Urinary bladder (tissue), 4 donors: ENCODE data around the gene ODAD3. TPM values are rescaled to one million over a fixed set of nuclear protein-coding genes. Genes with fewer than 3 reads are reported as not detected.
"Not testable (repeated sequence)": the region's sequence is repeated elsewhere in the genome, so short reads cannot be mapped to it uniquely, and the experiment has no call there.

ENCODE experiments used
- DNase-seq: peaks from one replicate; pipeline ENCODE4 v3.0.0-alpha.2; 2015; ENCODE audit errors: extremely low spot score
- H3K27ac ChIP-seq: one replicate; pipeline ENCODE4 v1.5.1; 2013; ENCODE audit warnings: low read depth, mild to moderate bottlenecking, moderate library complexity
- H3K36me3 ChIP-seq: one replicate; pipeline ENCODE4 v1.6.1; 2013; ENCODE audit warnings: mild to moderate bottlenecking, moderate library complexity; ENCODE audit not compliant: insufficient read depth
- H3K4me1 ChIP-seq: one replicate; pipeline ENCODE4 v1.6.1; 2013; ENCODE audit warnings: mild to moderate bottlenecking, moderate library complexity; ENCODE audit not compliant: insufficient read depth
- H3K4me3 ChIP-seq: one replicate; pipeline ENCODE4 v1.5.1; 2013; ENCODE audit warnings: low read depth, low read length
- WGBS: extraction: QIAGEN DNeasy Blood & Tissue Kit; methylation state at CpG from one replicate; pipeline ENCODE4 v1.1.7; 2013; 5-methylcytosine and 5-hydroxymethylcytosine counted together
- polyA plus RNA-seq: library from polyadenylated mRNA; stranded (reverse); fragments of 200-250 nt; gene quantifications from one replicate; pipeline ENCODE4 v1.2.3, GENCODE V29; 2013
- total RNA-seq: library from RNA; depleted of rRNA; stranded (reverse); fragments of >200 nt; gene quantifications from one replicate; pipeline ENCODE4 v1.2.3, GENCODE V29; 2014
- donor health status: healthy with polysubstance abuse.
- donor health status: healthy.

The ODAD3 gene
- total and polyA plus RNA-seq, 2 donors: 0.34 to 0.48 TPM

DNA sequence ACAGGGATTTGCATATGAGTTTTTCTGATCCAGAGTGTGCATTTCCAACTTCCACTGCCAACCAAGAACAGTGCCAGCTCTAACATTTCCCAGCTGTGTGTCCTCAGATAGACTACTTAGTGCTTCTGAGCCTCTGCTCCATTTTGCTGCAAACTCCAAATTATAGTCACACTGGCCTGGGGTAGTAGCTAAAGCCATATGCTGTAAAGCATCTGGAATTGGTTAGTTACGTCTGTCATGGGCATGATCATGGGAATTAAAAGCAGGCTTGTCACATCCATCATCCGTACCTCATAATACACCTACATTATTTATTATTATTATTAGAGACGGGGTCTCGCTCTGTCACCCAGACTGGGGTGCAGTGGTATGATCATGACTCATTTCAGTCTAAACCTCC, 38.8 kb upstream of the ODAD3 start:
- no peaks in the 10 kb centered on the region for H3K36me3 ChIP-seq
- WGBS: 39% methylated on average over 4 of the region's 4 CpGs
- H3K4me1 ChIP-seq: no peaks in the 10 kb centered on the region
- H3K4me3 ChIP-seq: no peak overlapping the region
- DNase-seq: no peak
- H3K27ac ChIP-seq: no peak overlapping the region

DNA sequence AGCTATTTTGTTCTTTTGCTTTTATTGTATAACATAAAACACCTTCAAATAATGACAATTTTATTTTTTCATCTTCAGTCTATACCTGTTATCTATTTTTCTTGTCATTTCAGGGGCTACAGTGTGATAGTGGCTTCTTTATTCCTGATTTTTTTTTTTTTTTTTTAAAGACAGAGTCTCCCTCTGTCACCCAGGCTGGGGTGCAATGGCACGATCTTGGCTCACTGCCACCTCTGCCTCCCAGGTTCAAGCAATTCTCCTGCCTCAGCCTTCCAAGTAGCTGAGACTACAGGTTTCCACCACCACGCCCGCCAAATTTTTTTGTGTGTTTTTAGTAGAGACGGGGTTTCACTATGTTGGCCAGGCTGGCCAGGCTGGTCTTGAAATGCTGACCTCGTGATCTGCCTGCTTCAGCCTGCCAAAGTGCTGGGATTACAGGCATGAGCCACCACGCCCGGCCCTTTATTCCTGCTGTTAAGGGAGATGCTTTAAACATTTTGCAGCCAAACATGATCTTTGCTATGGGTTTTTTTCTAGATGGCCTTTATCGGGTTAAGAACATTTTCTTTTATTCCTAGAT, 33.4 kb upstream of the ODAD3 start:
- not testable (repeated sequence) for H3K4me1 ChIP-seq, H3K27ac ChIP-seq, H3K4me3 ChIP-seq, H3K36me3 ChIP-seq, DNase-seq
- WGBS: 52% methylated on average over 8 of the region's 8 CpGs

DNA sequence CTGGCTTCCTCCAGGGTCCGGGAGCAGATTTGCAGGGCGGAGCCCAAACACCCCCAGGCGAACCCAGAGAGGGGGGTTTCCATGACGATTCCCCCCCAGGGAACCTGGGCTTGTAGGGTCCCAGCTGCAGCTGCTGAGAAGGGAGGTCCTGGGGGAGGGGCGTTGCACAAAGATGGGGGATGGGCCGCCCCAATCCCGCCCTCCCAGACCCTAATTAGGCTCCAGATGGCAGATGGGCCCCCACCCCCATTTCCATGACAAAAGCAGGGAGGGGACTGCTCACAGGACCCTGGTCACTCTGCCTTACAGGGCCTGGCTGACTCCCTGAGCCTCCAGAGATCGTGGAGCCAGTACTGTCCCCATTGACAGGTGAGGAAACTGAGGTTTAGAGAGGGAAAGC, 30.7 kb upstream of the ODAD3 start:
- Histone ChIP-seq H3K27ac (no peak overlapping the region), H3K36me3 (no peaks in the 10 kb centered on the region), H3K4me3 (no peak overlapping the region), H3K4me1 (no peaks in the 10 kb centered on the region)
- no peak for DNase-seq
- 34% methylated on average over 8 of the region's 8 CpGs for WGBS

DNA sequence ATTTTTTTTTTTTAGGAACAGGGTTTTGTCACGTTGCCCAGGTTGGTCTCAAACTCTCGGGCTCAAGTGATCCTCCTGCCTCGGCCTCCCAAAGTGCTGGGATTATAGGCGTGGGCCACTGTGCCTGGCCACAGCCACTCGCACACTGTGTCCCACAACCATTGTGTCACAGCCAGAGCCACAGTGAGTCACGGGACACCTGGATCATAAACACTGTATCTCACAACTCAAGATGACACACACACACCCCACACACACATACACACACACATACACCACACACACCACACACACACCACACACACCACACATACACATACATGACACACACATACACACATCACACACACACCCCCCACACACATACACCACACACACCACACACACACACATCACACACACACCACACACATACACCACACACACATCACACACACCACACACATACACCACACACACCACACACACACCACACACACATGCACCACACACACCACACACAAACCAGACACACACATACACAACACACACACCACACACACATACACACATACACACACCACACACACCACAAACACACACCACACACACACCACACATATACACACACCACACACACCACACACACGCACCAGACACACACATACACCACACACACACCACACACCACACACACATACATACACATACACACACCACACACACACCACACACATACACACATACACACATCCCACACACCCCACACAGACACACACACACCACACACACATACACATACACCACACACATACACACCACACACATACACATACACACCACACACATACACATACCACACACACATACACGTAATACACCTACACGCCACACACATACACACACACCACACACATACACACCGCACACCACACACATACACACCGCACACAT, 29.7 kb upstream of the ODAD3 start:
- WGBS: 87% methylated on average over 11 of the region's 11 CpGs
- DNase-seq: no peak
- Histone ChIP-seq H3K4me3 (no peak overlapping the region), H3K27ac (no peak overlapping the region), H3K4me1 (no peaks in the 10 kb centered on the region), H3K36me3 (no peaks in the 10 kb centered on the region)

DNA sequence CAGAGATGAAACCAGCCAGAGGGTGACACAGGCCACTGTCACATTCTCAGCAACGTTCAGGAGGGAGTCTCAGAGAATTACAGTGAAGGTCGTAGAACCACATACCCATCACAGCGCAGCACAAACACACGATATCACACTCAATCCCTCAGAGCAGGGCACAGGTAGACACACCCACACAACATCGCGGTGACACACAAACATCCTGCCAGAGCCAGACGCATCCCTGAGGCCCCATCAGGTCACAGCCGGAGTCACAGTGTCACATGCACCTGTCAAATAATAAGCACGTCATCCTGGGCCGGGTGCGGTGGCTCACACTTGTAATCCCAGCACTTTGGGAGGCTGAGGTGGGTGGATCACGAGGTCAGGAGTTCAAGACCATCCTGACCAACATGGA, 28.5 kb upstream of the ODAD3 start:
- 66% methylated on average over 12 of the region's 12 CpGs for WGBS
- DNase-seq: no peak
- Histone ChIP-seq H3K36me3 (no peaks in the 10 kb centered on the region), H3K4me1 (no peaks in the 10 kb centered on the region), H3K4me3 (no peak overlapping the region), H3K27ac (no peak overlapping the region)

DNA sequence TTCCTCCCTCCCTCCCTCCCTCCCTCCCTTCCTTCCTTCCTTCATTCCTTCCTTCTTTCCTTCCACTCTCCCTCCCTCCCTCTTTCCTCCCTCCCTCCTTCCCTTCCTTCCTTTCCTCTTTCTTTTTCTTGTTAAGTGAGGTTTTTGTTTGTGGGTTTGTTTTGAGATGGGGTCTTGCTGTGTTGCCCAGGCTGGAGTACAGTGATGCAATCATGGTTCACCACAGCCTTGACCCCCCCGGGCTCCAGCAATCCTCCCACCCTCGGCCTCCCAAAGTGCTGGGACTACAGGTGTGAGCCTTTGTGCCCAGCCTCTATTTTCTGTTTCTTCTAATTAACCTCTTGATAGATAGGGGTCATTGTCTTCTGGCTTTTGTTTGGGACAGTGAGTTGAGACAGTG, 26.5 kb upstream of the ODAD3 start:
- Histone ChIP-seq H3K4me1 (no peaks in the 10 kb centered on the region), H3K36me3 (no peaks in the 10 kb centered on the region), H3K27ac (no peak overlapping the region), H3K4me3 (no peak overlapping the region)
- DNase-seq: no peak
- WGBS: 81% methylated on average over 2 of the region's 2 CpGs

DNA sequence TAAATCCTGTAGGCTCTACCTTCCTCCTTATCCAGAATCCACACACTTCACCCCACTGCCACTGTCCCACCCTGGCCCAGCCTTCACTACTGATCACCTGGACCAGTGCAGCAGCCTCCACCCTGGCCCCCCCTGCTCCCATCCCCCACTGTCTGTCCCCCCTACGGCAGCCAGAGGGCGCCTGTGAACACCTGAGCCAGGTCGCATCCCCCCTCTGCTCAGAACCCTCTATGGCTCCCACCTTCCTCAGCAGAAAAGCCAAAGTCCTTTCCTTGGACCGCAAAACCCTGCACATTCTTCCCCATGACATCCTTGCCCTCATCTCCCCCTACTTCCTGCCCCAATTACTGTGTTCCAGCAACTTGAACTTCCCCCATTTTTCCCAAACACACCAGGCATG, 25.3 kb upstream of the ODAD3 start:
- Histone ChIP-seq H3K4me3 (no peak overlapping the region), H3K27ac (no peak overlapping the region), H3K4me1 (no peaks in the 10 kb centered on the region), H3K36me3 (no peaks in the 10 kb centered on the region)
- DNase-seq: no peak
- WGBS: 56% methylated on average over 4 of the region's 4 CpGs

DNA sequence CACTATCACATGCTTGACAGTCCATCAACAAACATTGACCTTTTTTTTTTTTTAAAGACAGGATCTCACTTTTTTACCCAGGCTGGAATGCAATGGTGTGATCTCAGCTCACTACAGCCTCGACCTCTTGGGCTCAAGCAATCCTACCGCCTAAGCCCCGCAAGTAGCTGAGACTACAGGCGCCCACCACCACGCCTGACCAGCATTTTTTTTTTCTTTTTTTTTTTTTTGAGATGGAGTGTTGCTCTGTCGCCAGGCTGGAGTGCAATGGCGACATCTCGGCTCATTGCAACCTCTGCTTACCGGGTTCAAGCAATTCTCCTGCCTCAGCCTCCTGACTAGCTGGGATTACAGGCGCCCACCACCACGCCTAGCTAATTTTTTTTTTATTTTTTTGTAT, 24.0 kb upstream of the ODAD3 start:
- H3K27ac ChIP-seq, H3K4me1 ChIP-seq, H3K36me3 ChIP-seq, H3K4me3 ChIP-seq, DNase-seq: not testable (repeated sequence)
- 84% methylated on average over 11 of the region's 11 CpGs for WGBS

DNA sequence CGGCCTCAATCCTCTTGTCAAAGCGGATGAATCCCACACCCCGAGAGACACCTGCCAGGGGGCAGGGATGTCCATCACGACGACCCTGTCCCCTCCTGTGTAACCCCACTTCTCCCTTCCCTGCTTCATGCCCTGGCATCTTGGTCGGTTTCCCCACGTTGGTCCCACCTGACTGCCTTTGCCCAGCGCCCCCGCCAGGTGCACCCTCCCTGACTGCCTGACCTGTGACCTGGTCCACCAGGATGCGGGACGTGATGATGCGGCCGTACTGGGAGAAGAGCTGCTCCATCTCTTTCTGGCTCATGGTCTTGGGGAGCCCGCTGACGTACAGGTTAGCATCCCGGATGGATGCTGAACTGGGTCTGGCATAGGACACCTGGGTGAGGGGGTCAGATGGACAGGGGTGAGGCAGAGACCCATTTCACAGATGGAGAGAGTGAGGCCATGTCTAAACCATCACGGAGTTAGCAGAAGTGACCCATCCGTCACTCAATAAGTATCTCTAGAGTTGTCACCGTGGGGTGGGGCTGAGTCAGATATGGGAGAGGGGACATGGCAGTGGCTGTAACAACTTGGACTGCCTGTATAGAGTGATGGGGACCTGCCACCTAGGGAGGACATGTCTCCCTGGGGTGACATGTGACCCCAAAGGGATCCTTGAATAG, 23.4 kb upstream of the ODAD3 start:
- Histone ChIP-seq H3K36me3 (no peaks in the 10 kb centered on the region), H3K4me1 (no peaks in the 10 kb centered on the region), H3K27ac (no peak overlapping the region), H3K4me3 (no peak overlapping the region)
- no peak for DNase-seq
- WGBS: 85% methylated on average over 19 of the region's 19 CpGs

DNA sequence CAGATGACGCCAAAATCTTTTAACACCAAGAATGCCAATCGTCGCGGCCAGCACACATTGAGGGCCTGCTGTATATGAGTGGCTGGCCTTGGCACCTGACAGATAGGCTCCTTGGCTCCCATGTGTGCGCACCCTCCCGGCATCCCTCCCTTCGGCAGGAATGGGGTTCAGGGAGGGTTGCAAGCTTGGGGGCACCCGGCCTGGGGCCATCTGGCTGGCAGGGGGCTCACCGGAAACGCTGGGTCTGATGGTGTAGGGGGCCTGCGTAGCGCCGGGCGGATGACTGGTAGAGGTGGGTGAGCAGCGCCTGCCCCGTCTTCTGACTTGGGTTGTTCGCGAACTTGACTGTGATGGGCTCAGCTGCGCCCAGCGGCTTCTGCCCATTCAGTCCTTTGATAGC, 22.9 kb upstream of the ODAD3 start:
- H3K27ac ChIP-seq: no peak overlapping the region
- H3K36me3 ChIP-seq: no peaks in the 10 kb centered on the region
- WGBS: 85% methylated on average over 20 of the region's 20 CpGs
- H3K4me1 ChIP-seq: no peaks in the 10 kb centered on the region
- DNase-seq: no peak
- H3K4me3 ChIP-seq: no peak overlapping the region

DNA sequence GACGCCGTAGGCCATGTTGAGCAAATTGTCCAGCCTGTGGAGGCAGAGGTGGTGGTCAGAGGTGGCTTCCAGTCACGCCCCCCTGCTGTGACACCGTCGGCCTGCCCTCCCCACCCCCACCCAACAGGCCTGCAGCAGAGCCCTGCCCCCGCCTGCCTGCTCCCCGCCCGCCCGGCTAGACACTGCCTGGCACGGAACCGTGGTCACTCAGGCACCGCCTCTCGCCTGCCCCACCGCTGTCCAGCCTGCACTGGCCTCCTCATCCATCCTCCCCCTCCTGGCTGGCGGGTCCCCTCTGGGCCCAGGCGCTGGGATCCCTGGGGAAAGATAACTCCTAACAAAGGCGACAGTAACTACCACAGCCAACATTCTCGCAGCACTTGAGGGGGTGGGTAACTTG, 22.2 kb upstream of the ODAD3 start:
- Histone ChIP-seq H3K27ac (no peak overlapping the region), H3K4me3 (no peak overlapping the region), H3K36me3 (no peaks in the 10 kb centered on the region), H3K4me1 (no peaks in the 10 kb centered on the region)
- 21% methylated on average over 18 of the region's 18 CpGs for WGBS
- no peak for DNase-seq

DNA sequence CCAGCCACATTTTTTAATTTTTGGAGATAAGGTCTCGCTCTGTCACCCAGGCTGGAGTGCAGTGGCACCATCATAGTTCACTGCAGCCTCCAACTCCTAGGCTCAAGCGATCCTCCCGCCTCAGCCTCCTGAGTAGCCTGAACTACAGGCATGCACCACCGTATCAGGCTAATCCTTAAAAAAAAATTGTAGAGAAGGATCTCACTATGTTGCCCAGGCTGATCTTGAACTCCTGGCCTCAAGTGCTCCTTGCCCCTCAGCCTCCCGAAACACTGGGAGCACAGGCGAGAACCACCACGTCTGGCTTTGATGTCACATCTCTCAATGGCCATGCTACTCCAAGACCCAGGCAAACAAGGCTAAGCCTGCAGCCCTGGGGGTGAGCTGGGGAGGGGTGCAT, 21.7 kb upstream of the ODAD3 start:
- Histone ChIP-seq H3K27ac (no peak overlapping the region), H3K4me1 (no peaks in the 10 kb centered on the region), H3K4me3 (no peak overlapping the region), H3K36me3 (no peaks in the 10 kb centered on the region)
- WGBS: 90% methylated on average over 7 of the region's 7 CpGs
- DNase-seq: no peak

DNA sequence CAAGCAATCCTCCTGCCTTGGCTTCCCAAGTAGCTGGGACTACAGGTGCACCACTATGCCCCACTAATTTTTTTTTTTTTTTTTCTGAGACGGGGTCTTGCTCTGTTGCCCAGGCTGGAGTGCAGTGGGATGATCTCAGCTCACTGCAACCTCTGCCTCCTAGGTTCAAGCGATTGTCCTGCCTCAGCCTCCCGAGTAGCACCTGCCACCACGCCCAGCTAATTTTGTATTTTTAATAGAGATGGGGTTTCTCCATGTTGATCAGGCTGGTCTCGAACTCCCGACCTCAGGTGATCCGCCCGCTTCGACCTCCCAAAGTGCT, 20.3 kb upstream of the ODAD3 start:
- H3K27ac ChIP-seq, H3K4me1 ChIP-seq, DNase-seq, H3K4me3 ChIP-seq, H3K36me3 ChIP-seq: not testable (repeated sequence)
- WGBS: 92% methylated on average over 9 of the region's 9 CpGs
